MG63 (cell line): ENCODE data around the gene DYSF. TPM values are rescaled to one million over a fixed set of nuclear protein-coding genes. Genes with fewer than 3 reads are reported as not detected.

Experiments
- DNase-seq: peaks from one replicate; pipeline ENCODE4 v3.0.0-alpha.2; 2020
- H3K27me3 ChIP-seq: fragments of 250-450 bp; sonication (Bioruptor Pico); 2 replicates; pipeline ENCODE4 v1.5.1; 2020; ENCODE audit warnings: mild to moderate bottlenecking, moderate library complexity
- H3K36me3 ChIP-seq: fragments of 250-450 bp; sonication (Bioruptor Pico); 2 replicates; pipeline ENCODE4 v1.5.1; 2020; ENCODE audit warnings: mild to moderate bottlenecking, moderate library complexity
- H3K4me3 ChIP-seq: fragments of 250-450 bp; sonication (Bioruptor Pico); 2 replicates; pipeline ENCODE4 v1.5.1; 2020; ENCODE audit warnings: mild to moderate bottlenecking, moderate library complexity
- H3K9me3 ChIP-seq: fragments of 250-450 bp; sonication (Bioruptor Pico); 2 replicates; pipeline ENCODE4 v1.5.1; 2020; ENCODE audit warnings: mild to moderate bottlenecking, moderate library complexity
- total RNA-seq: library from RNA; depleted of rRNA; stranded (reverse); fragments of >200 nt; shearing (Covaris generic); gene quantifications from 2 replicates; pipeline ENCODE4 v1.2.3, GENCODE V29; 2014; ENCODE audit warnings: low replicate concordance

DYSF gene
- total RNA-seq, 1 experiment from 2014 or later, result 1.4 TPM

- Histone ChIP-seq H3K27me3 (no peaks in the 10 kb centered on the region; the same call in 1 of the 2 replicates), H3K36me3 (no peaks in the 10 kb centered on the region), H3K4me3 (no peak overlapping the region), H3K9me3 (no peaks in the 10 kb centered on the region; the same call in 1 of the 2 replicates)
- DNase-seq, result no peak
Measured at GRCh38 chr2:71547616-71548285, 94.4 kb downstream of the DYSF start.

GRCh38 chr2:71548646-71549425, 95.5 kb downstream of the DYSF start:
- H3K9me3 ChIP-seq, result no peaks in the 10 kb centered on the region; the same call in 1 of the 2 replicates
- H3K36me3 ChIP-seq, result no peaks in the 10 kb centered on the region
- DNase-seq, result peak; percentile 59
- H3K27me3 ChIP-seq, result no peaks in the 10 kb centered on the region; the same call in 1 of the 2 replicates
- no peak overlapping the region for H3K4me3 ChIP-seq

GRCh38 chr2:71550801-71551630, 97.7 kb downstream of the DYSF start:
- H3K27me3 ChIP-seq, result no peaks in the 10 kb centered on the region
- no peaks in the 10 kb centered on the region for H3K36me3 ChIP-seq
- H3K4me3 ChIP-seq, result no peak overlapping the region
- H3K9me3 ChIP-seq, result no peaks in the 10 kb centered on the region; the same call in 1 of the 2 replicates
- DNase-seq, result no peak

GRCh38 chr2:71551631-71551915, 98.2 kb downstream of the DYSF start:
- H3K36me3 ChIP-seq, result no peaks in the 10 kb centered on the region
- H3K9me3 ChIP-seq, result no peaks in the 10 kb centered on the region; the same call in 1 of the 2 replicates

GRCh38 chr2:71552356-71552755, 99.0 kb downstream of the DYSF start:
- no peaks in the 10 kb centered on the region; the same call in 1 of the 2 replicates for H3K9me3 ChIP-seq
- no peaks in the 10 kb centered on the region for H3K36me3 ChIP-seq
- H3K4me3 ChIP-seq, result no peak overlapping the region
- no peaks in the 10 kb centered on the region for H3K27me3 ChIP-seq
- no peak for DNase-seq

More at GRCh38 chr2:71551631-71551915, 98.2 kb downstream of the DYSF start:
- Histone ChIP-seq H3K4me3 (no peak overlapping the region), H3K27me3 (no peaks in the 10 kb centered on the region)
- no peak for DNase-seq

GRCh38 chr2:71552861-71553301, 99.5 kb downstream of the DYSF start:
- no peak for DNase-seq

GRCh38 chr2:71554028-71554705, 100.8 kb downstream of the DYSF start:
- no peak overlapping the region for H3K4me3 ChIP-seq
- no peaks in the 10 kb centered on the region for H3K9me3 ChIP-seq
- H3K36me3 ChIP-seq, result no peaks in the 10 kb centered on the region
- no peaks in the 10 kb centered on the region for H3K27me3 ChIP-seq
- DNase-seq, result no peak

More at GRCh38 chr2:71552861-71553301, 99.5 kb downstream of the DYSF start:
- no peaks in the 10 kb centered on the region; the same call in 1 of the 2 replicates for H3K9me3 ChIP-seq
- H3K27me3 ChIP-seq, result no peaks in the 10 kb centered on the region
- no peaks in the 10 kb centered on the region for H3K36me3 ChIP-seq
- no peak overlapping the region for H3K4me3 ChIP-seq

- Histone ChIP-seq H3K9me3 (no peaks in the 10 kb centered on the region), H3K36me3 (no peaks in the 10 kb centered on the region), H3K4me3 (no peak overlapping the region), H3K27me3 (no peaks in the 10 kb centered on the region)
- no peak for DNase-seq
Measured at GRCh38 chr2:71554706-71555056, 101.3 kb downstream of the DYSF start.

GRCh38 chr2:71555798-71556454, 102.6 kb downstream of the DYSF start:
- H3K27me3 ChIP-seq, result no peaks in the 10 kb centered on the region
- H3K4me3 ChIP-seq, result no peak overlapping the region
- DNase-seq, result no peak
- no peaks in the 10 kb centered on the region for H3K9me3 ChIP-seq
- no peaks in the 10 kb centered on the region for H3K36me3 ChIP-seq

GRCh38 chr2:71556692-71557250, 103.4 kb downstream of the DYSF start:
- no peak for DNase-seq

GRCh38 chr2:71557321-71557720, 104.0 kb downstream of the DYSF start:
- Histone ChIP-seq H3K4me3 (no peak overlapping the region), H3K9me3 (no peaks in the 10 kb centered on the region), H3K27me3 (no peaks in the 10 kb centered on the region), H3K36me3 (no peaks in the 10 kb centered on the region)
- no peak for DNase-seq

More at GRCh38 chr2:71556692-71557250, 103.4 kb downstream of the DYSF start:
- Histone ChIP-seq H3K9me3 (no peaks in the 10 kb centered on the region), H3K4me3 (no peak overlapping the region), H3K27me3 (no peaks in the 10 kb centered on the region), H3K36me3 (no peaks in the 10 kb centered on the region)

GRCh38 chr2:71558300-71559051, 105.1 kb downstream of the DYSF start:
- peak; percentile 44 for DNase-seq
- no peaks in the 10 kb centered on the region for H3K36me3 ChIP-seq
- H3K27me3 ChIP-seq, result no peaks in the 10 kb centered on the region
- no peak overlapping the region for H3K4me3 ChIP-seq
- H3K9me3 ChIP-seq, result no peaks in the 10 kb centered on the region

GRCh38 chr2:71559080-71559827, 105.9 kb downstream of the DYSF start:
- Histone ChIP-seq H3K36me3 (no peaks in the 10 kb centered on the region), H3K4me3 (no peak overlapping the region), H3K27me3 (no peaks in the 10 kb centered on the region), H3K9me3 (no peaks in the 10 kb centered on the region)
- DNase-seq, result no peak

GRCh38 chr2:71559828-71560637, 106.7 kb downstream of the DYSF start:
- Histone ChIP-seq H3K36me3 (no peaks in the 10 kb centered on the region), H3K4me3 (no peak overlapping the region), H3K9me3 (no peaks in the 10 kb centered on the region), H3K27me3 (no peaks in the 10 kb centered on the region)
- DNase-seq, result no peak
